ENCODE results near the gene DAPK3. TPM values are rescaled to one million over a fixed set of nuclear protein-coding genes. Genes with fewer than 3 reads are reported as not detected.
"Not testable (repeated sequence)": the region's sequence is repeated elsewhere in the genome, so short reads cannot be mapped to it uniquely, and the experiment has no call there.

Gene DAPK3
- total RNA-seq, 1 donor from 2014 or later: 67.5 TPM

DNA sequence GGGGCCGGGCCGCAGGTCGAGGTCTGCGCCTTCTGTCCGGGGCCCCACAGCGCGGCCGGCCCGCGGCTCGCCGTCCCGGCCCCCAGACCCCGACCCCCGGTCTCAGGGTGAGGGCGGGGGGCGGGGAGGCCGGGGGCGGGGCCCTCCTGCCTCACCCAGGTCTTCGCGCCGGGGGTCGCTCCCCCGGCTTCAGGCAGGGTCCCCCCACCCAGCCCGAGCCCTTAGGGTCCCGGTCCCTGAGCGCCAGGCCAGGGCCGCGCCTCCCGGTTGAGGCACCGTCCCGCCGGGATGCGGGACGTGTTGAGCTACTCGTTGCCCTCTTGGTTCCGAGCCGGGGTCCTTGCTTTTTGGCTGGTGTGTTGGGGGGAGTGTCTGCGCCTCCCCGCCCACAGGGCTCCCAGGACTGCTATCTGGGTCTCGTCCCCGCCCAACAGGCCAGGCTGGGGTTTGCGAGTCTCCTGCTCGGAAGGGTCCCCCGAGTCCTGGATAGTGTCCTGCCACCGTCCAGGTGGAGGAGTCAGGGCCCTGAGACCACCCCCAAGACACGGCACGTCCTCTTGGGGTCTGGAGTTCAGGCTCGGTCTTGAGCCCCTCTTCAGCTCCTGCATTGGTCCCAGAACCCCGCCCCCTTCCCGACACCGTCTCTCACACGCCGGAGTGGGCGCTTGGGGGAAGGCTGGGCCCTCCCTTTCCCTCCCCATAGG, 37.1 kb upstream of the DAPK3 start:
- ATAC-seq (no peak), DNase-seq (ENCODE audit: missing footprints) (peak; percentile 66)
- intact Hi-C loops (cut with DNase I): no loop called here

DNA sequence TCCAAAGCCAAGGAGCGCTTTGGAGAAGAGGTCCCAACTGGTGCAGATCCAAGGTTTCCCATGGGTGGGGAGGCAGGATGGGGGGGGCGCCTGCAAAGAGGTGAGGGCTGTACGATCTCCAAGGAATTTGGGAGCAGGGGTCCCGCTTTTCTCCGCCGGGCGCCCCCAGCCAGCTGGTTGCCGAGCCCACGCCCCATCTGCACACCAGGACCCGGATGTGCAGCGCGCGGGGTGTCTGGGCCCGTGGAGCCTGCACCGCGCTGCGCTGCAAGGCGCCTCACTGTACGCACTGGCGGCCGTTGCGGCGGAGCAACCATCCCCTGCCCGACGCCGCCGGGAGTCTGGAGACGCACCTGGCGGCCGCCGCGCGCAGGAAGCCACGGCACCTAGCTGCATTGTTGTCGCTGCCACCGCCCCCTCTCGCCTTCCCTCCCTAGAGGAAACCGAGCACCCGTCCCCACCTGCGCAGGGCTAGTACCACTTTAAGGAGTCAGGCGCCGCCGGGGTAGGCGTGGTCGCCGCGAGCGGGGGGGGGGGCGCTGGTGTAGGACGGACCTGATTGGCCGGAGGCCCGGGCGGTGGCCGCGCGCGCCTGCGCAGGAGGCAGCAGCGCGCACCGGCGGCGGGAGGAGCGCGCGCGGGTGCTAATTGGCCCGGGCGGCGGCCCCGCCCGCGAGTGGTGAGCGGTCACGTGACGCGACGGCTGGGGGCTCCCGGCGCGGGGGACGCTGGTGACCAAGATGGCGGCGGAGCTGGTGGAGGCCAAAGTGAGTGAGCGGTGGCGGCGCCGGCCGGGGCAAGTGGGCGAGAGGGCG, 36.3 kb upstream of the DAPK3 start, which contains the start of gene PIAS4:
Gene PIAS4, plus strand, starts transcription at position 716 of the 815 bp plus-strand sequence. Its CDS starts 25 bp downstream, at position 741.
- intact Hi-C loops (cut with DNase I): no loop called here
- ATAC-seq: peak; percentile 97

DNA sequence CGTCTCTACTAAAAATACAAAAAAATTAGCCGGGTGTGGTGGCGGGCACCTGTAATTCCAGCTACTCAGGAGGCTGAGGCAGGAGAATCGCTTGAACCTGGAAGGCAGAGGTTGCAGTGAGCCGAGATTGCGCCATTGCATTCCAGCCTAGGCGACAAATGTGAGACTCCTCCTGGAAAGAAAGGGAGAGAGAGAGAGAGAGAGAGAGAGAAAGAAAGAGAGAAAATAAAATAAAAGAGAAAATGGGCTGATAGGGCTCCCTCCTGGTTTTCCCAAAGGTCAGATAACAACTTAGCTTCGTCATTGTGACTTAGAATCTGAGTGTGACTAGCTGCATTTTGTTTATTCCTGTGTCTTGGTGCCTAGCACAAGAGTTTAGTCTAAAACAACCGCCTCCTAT, 34.5 kb upstream of the DAPK3 start:
- DNase-seq (ENCODE audit: missing footprints); ATAC-seq; intact Hi-C loops (cut with DNase I): not testable (repeated sequence)

More for the DNA sequence above, 36.3 kb upstream of the DAPK3 start, which contains the start of gene PIAS4:
- DNase-seq (ENCODE audit: missing footprints): peak; percentile 98

DNA sequence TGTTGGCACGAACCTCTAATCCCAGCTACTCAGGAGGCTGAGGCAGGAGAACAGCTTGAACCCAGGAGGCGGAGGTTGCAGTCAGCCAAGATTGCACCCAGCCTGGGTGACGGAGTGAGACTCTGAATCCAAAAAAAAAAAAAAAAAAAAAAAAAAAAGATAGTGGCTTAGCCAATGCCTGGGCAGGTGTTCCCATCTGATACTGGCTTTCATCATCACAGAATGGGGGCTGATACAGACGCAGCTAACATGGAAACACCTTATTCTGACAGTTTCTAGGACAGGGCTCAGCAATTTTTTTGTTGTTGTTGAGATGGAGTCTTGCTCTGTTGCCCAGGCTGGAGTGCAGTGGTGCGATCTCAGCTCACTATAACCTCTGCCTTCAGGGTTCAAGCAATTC, 29.9 kb upstream of the DAPK3 start:
- intact Hi-C loops (cut with DNase I): not testable (repeated sequence)

DNA sequence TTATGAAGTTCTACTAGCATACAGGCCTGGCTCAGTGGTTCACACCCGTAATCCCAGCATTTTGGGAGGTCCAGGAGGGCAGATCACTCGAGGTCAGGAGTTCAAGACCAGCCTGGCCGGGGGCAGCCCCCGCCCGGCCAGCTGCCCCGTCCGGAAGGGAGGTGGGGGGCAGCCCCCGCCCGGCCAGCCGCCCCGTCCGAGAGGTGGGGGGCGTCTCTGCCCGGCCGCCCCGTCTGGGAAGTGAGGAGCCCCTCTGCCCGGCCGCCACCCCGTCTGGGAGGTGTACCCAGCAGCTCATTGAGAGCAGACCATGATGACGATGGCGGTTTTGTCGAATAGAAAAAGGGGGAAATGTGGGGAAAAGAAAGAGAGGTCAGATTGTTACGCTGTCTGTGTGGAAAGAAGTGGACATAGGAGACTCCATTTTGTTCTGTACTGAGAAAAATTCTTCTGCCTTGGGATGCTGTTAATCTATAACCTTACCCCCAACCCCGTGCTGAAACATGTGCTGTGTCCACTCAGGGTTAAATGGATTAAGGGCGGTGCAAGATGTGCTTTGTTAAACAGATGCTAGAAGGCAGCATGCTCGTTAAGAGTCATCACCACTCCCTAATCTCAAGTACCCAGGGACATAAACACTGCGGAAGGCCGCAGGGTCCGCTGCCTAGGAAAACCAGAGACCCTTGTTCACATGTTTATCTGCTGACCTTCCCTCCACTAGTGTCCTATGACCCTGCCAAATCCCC, 27.9 kb upstream of the DAPK3 start:
- ATAC-seq; intact Hi-C loops (cut with DNase I): not testable (repeated sequence)
- peak; percentile 11 for DNase-seq (ENCODE audit: missing footprints)

More for the DNA sequence above, 29.9 kb upstream of the DAPK3 start:
- not testable (repeated sequence) for ATAC-seq; DNase-seq (ENCODE audit: missing footprints)

DNA sequence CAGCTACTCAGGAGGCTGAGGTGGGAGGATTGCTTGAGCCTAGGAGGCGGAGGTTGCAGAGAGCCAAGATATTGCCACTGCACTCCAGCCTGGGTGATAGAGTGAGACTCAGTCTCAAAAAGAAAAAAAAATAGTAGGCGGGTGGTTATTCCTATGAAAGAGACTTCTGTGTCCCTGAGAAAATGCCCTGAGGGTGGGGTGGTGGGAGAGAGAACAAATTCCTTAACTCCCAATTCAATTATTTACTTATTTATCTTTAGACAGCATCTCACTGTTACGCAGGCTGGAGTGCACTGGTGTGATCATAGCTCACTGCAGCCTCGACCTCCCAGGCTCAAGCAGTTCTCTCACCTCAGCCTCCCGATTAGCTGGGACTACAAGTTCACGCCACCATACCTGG, 24.7 kb upstream of the DAPK3 start:
- ATAC-seq (no peak), DNase-seq (ENCODE audit: missing footprints) (no peak)
- intact Hi-C loops (cut with DNase I): no loop called here

DNA sequence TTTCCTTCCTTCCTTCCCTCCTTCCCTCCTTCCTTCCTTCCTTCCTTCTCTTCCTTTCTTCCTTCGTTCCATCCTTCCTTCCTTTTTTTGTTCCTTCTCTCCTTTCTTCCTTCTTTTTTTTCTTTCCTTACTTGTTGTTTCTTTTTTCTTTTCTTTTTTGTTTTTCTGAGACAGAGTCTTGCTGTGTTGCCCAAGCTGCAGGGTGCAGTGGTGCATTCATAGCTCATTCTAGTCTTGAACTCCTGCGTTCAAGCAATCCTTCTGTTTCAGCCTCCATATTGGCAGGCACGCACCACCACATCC, 19.9 kb upstream of the DAPK3 start:
- intact Hi-C loops (cut with DNase I): no loop called here
- DNase-seq (ENCODE audit: missing footprints) (no peak), ATAC-seq (no peak)

DNA sequence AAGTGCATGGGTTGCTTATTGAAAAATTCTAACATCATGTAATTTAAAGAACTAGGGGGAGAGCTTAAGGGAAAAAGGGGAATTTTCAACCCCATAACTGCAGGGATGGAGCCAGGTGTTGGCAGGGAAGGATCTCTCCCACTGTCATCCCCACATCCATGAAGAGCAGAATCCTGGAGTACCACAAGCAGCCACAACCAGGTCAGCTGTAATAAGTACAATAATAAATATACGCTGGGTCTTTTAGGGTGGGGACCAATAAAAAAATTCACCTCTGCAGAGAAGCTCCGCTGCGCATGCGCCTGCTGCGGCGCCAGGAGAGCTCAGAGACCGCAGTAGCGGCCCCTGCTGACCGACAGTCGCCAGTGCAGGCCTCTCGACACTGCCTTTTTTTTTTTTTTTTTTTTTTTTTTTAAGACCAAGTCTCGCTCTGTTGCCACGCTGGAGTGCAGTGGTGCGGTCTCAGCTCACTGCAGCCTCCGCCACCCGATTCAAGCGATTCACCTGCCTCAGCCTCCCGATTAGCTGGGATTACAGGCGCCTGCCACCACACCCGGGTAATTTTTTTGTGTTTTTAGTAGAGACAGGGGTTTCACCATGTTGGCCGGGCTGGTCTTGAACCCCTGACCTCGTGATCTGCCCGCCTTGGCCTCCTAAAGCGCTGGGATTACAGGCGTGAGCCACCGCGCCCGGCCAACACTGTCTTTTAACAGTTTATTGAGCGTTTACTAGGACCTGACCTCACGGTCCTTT, 16.9 kb upstream of the DAPK3 start:
- intact Hi-C loops (cut with DNase I): loop anchor here (2.0 to 10.0 kb wide), 5 partner anchors 79 to 225 kb away; partner anchors contain the start of genes ANKRD24, APBA3, MAP2K2 and MRPL54
- DNase-seq (ENCODE audit: missing footprints) (peak; percentile 95), ATAC-seq (peak; percentile 23)

DNA sequence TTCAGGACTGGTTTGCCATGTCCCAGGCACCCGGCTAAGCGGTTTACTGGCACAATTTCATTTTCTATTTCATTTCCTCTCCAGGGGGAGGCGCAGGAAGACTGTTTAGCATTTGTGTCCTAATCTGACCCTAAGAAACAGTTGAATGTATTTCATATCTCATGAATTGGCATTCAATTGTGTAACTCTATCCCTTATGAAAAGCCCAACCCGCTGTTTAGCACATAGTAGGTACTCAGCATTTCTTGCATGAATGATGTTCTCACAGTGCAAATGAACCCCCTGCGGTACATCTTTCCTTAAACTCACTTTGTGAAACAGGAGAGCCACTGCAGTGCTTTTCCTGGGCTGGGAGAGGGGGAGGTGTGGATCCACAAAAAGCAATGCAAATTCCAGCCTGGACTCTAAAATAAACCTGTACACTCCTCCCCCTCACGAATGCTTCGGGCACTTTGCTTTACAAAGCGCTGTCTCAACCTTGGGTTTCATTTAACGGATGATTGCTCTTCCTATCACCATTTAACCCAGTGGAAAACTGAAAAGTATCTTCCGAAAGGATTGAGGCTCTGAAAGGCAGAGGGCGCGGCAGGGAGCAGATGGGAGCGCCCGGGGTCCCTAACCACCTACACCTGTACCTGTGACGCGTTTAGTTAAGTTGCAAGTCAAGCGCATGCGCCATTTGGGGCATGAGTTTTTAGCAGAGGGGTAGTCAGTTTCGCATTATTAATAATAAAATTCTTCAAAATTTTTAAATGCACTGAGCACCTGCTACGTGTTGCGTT, 15.6 kb upstream of the DAPK3 start:
- intact Hi-C loops (cut with DNase I): loop anchor here (1.0 to 10.0 kb wide), 6 partner anchors 80 to 224 kb away; partner anchors contain the start of genes ANKRD24, APBA3, MAP2K2 and MRPL54
- ATAC-seq (peak; percentile 67), DNase-seq (ENCODE audit: missing footprints) (peak; percentile 37)

DNA sequence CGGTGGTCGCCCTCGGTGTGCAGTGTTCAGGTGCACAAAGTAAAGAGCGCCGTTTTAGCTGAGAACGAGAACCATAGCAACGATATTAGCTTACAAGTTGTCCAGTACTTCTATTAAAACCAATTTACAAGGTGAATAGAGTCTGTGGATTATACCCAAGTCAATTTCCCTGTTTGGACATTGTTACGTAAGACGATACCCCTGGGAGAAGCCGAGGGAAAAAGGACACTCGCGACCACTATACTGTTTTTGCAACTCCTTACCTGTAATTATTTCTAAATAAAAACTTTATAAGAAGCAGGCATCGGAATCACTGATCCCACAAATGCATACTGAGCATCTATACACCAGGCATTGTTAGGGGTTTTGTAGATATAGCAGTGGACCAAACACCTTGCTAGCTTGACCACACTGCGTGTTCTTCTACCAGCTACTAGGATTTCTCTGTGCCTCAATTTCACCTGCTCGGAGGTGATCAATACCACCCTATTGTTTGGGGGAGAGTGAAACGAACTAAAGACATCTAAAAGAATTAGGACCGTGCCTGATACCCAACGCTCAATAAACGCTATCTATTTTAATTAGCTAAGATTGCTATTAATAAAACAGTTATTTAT, 14.9 kb upstream of the DAPK3 start:
- intact Hi-C loops (cut with DNase I): loop anchor here (1.0 to 10.0 kb wide), 7 partner anchors 15 to 223 kb away; partner anchors contain the start of genes ANKRD24, APBA3, DAPK3 and MAP2K2
- ATAC-seq (no peak), DNase-seq (ENCODE audit: missing footprints) (no peak)

DNA sequence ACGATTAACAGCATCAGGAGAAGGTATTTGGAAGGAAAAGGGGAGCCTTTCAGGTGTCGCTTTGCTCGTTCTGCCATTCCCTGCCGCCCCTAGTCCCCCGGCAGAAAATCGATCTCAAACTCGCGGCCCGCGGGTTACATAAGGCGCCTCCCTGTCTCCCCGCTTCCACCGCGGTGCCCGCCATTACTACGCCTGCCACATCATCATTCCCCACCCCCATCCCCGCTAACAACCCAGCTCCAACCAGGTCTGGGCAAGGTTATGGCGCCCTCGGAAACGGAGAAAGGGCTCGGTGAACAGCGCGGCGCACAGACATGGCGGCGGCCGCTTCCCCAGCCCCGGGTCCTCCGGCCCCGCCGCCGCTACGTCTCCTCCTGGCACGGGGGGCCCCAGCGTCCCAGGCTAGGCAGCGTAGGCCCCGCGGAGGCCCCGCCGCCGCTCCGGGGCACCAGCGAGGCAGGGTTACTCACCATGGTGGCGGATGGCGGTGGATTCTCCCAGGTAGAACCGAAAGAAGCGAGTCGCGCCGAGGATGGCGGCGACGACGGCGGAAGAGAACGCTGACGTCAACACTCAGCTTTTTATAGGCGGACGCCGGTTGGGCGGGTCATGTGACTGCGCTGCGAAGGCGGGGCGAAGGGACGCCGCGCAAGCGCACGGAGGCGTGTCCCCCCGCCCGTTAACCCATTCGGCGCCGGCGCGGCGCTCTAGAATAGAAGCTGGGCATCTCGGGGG, 14.2 kb upstream of the DAPK3 start, which contains the start of gene EEF2:
Gene EEF2, minus strand, starts transcription at position 556 of the 735 bp plus-strand sequence. Its CDS starts 83 bp downstream, at position 473.
- DNase-seq (ENCODE audit: missing footprints): peak; percentile 96
- ATAC-seq: peak; percentile 74
- intact Hi-C loops (cut with DNase I): loop anchor here (2.0 to 10.0 kb wide), 5 partner anchors 14 to 223 kb away; partner anchors contain the start of genes ANKRD24, APBA3, DAPK3 and MAP2K2

DNA sequence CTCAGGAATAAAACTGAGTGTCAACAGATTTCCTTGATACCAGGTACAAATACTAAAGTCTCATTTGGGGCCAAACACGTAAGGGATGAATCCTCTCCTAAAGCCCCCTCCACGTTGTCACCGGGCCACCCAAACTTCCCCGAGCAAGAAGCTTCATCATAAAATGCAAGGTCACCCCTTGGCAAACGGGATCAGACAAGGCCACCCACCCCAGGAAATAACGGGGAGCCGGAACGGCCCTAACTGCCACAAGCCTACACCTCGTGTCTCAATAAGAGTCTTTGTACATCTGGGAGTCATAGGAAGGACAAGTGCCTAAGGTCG, 13.6 kb upstream of the DAPK3 start:
- ATAC-seq (no peak), DNase-seq (ENCODE audit: missing footprints) (peak; percentile 16)
- intact Hi-C loops (cut with DNase I): loop anchor here (2.0 to 10.0 kb wide), 2 partner anchors 14 to 140 kb away; partner anchors contain the start of genes DAPK3 and MAP2K2

DNA sequence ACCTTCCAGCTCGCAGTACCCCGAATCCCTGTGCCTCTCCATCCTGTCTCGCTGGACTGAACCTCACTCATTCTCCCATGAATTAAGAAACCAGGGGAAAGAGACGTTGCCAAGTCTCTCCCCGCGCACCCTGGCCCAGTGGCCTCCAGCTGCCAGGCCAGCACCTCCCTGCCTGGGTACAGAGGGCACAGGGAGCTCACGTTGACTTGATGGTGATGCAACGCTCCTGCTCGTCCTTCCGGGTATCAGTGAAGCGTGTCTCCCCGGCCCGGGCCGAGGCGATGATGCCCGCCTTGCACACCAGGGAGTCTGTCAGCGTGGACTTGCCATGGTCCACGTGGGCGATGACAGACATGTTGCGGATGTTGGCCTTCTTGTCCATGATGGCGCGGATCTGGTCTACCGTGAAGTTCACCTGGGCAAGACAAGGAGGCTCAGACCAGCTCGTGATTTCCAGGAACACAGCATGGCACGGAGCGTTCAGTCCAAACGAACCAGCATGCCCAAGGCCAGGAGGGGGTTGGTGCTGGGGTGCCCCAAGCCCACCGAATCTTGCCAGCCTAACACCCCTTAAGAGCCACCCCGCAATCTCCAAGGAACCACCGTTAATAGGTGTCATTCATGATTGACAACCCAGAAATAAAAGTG, 13.2 kb upstream of the DAPK3 start:
- ATAC-seq (no peak), DNase-seq (ENCODE audit: missing footprints) (peak; percentile 76)
- intact Hi-C loops (cut with DNase I): loop anchor here (2.0 to 10.0 kb wide), 2 partner anchors 13 to 141 kb away; partner anchors contain the start of genes DAPK3 and MAP2K2

DNA sequence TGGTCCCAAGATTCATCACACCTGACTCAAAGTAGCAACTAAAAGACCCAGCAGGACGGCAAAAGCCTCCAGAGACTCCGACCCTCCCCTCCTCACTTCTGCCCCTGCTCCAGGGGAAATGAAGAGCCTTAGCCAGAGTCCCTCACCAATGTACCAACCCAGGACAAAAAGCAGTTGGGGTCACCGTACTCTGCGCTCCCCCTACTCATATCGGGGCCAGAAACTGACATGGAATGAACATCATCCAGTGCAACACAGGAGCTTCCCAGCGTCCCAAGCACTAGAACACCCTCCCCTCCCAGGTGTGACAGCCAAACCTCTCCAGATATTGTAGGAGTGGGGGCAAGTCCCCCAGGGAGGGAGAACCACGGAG, 12.6 kb upstream of the DAPK3 start:
- intact Hi-C loops (cut with DNase I): loop anchor here (10.0 kb wide), 1 partner anchor 141 kb away; the partner anchor contains the start of gene MAP2K2
- DNase-seq (ENCODE audit: missing footprints) (peak; percentile 14), ATAC-seq (no peak)

DNA sequence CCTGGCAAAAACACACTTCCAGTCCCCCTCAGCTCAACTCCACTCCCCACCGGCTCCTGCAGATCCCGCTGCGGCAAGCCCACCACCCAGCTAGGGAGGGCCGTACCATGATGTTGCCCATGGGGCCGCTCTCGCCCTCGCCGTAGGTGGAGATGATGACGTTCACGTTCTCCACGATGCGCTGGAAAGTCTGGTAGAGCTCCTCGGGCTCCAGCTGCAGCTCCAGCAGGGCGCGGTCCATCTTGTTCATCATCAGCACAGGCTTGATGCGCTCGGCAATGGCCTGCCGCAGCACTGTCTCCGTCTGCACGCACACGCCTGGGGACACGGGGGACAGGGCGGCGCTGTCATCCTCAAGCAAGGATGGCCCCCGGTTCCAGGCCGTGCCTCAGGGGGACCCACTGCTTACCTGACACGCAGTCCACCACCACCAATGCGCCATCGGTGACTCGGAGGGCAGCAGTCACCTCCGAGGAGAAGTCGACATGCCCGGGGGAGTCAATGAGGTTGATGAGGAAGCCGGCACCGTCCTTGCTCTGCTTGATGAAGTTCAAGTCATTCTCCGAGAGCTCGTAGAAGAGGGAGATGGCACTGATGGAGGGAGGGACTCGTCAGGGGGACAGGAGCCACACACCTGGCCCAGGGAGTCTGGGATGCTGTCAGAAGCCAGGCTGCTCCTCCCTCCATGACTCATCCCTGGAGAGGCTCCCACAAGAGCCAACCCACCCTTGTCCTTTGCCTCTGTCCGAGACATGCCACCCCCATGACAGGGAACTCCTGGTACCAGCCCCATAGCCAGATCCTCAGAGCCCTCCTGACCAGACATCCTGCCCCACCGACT, 12.0 kb upstream of the DAPK3 start:
- ATAC-seq (no peak), DNase-seq (ENCODE audit: missing footprints) (peak; percentile 72)
- intact Hi-C loops (cut with DNase I): loop anchor here (10.0 kb wide), 1 partner anchor 142 kb away; the partner anchor contains the start of gene MAP2K2
